ENCODE measurements around the gene FNDC3B.

Gene FNDC3B

DNA sequence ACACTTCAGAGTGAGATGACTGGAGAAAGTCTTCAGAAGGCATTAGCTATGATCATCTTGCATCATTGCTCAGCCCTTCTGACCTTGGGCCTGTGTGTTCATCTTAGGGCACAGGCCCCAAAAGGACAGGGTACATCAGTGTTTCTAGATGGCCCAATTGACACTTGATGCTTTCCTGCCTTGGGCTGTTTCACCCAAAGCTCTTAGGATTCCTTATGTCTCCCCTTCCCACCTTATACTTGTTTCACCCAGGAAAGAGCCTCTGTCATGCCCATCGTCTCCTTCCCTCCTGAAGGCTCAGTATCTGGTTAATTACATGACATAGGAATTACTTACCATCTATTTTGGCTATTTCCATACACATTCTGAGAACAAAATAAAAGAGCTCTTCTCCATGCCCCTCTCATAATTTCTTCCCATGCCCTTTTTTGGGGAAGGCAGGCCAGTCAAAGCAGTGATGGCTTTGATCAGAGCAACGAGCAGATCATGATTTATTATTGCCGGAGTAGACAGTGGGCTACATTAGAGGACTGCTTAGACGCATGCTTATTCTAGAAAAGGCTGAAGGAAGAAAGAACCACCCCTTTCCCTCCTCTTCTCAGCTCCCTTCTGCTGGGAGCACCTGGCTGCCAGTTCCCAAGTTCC is 335.9 kb downstream of the FNDC3B start:
- peaks cover under 1% of the 10 kb centered on the region; the same call in 1 of the 2 replicates for H3K79me2 ChIP-seq (ENCODE audit: low read length)
- H3K4me1 ChIP-seq (ENCODE audit: low read length) = no peaks in the 10 kb centered on the region
- H2AFZ ChIP-seq (ENCODE audit: low read length) = no peak overlapping the region
- H3K36me3 ChIP-seq (replicated peaks; ENCODE audit: insufficient read depth, low read length) = peaks cover 15% of the 10 kb centered on the region; the same call in 1 of the 2 replicates
- H3K4me2 ChIP-seq (ENCODE audit: low read depth, low read length) = no peak overlapping the region
- DNase-seq = no peak
- no peaks in the 10 kb centered on the region for H3K9me2 ChIP-seq (replicated peaks; ENCODE audit: insufficient read depth, low read length)
- no peak overlapping the region for H3K27ac ChIP-seq (ENCODE audit: low read length)
- no peak overlapping the region for H3K4me3 ChIP-seq (ENCODE audit: low read length)
- H4K20me1 ChIP-seq (ENCODE audit: insufficient read depth, low read length) = no peaks in the 10 kb centered on the region
- TF ChIP-seq EZH2phosphoT487 (IDR thresholded peaks at IDR 0.05; ENCODE audit: low read length) = no peak
- TF ChIP-seq EZH2 (optimal IDR thresholded peaks at IDR 0.05; ENCODE audit: low read depth, low read length) = no peak
- TF ChIP-seq, protein P1, sequence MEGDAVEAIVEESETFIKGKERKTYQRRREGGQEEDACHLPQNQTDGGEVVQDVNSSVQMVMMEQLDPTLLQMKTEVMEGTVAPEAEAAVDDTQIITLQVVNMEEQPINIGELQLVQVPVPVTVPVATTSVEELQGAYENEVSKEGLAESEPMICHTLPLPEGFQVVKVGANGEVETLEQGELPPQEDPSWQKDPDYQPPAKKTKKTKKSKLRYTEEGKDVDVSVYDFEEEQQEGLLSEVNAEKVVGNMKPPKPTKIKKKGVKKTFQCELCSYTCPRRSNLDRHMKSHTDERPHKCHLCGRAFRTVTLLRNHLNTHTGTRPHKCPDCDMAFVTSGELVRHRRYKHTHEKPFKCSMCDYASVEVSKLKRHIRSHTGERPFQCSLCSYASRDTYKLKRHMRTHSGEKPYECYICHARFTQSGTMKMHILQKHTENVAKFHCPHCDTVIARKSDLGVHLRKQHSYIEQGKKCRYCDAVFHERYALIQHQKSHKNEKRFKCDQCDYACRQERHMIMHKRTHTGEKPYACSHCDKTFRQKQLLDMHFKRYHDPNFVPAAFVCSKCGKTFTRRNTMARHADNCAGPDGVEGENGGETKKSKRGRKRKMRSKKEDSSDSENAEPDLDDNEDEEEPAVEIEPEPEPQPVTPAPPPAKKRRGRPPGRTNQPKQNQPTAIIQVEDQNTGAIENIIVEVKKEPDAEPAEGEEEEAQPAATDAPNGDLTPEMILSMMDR (IDR thresholded peaks at IDR 0.05; ENCODE audit: low read length) = no peak
- H3K9me3 ChIP-seq (replicated peaks; ENCODE audit: insufficient read depth, low read length) = no peaks in the 10 kb centered on the region
- no peak overlapping the region for H3K9ac ChIP-seq (ENCODE audit: low read length)
- no peaks in the 10 kb centered on the region; the same call in 1 of the 2 replicates for H3F3A ChIP-seq (ENCODE audit: insufficient read depth, low read length)
- no peaks in the 10 kb centered on the region for H3K27me3 ChIP-seq (replicated peaks; ENCODE audit: insufficient read depth, low read length)

DNA sequence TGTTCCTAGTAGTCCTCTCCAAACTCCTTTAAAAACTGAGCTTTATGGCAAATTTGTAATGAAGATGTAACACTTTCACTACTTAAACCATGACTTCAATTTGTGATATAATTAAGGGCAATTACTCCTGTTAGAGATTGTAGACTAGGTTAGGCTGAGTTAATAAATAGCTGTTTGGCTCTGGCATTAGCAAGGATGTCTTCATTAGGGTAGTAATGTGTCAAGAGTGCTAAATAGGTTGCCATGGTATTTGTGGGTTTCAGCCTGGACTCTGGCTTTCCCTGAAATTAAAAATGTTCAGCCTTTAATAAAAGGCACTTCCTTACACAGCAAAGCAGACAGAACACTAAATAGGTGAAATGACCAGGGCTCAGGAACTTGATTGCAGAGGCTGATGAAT is 337.0 kb downstream of the FNDC3B start:
- H3K27ac ChIP-seq (ENCODE audit: low read length) = no peak overlapping the region
- TF ChIP-seq, protein P1 (IDR thresholded peaks at IDR 0.05; ENCODE audit: low read length) = no peak
- no peak for TF ChIP-seq EZH2phosphoT487 (IDR thresholded peaks at IDR 0.05; ENCODE audit: low read length)
- TF ChIP-seq EZH2 (optimal IDR thresholded peaks at IDR 0.05; ENCODE audit: low read depth, low read length) = no peak
- H3K9me3 ChIP-seq (replicated peaks; ENCODE audit: insufficient read depth, low read length) = no peaks in the 10 kb centered on the region
- H3F3A ChIP-seq (ENCODE audit: insufficient read depth, low read length) = no peaks in the 10 kb centered on the region; the same call in 1 of the 2 replicates
- H3K36me3 ChIP-seq (replicated peaks; ENCODE audit: insufficient read depth, low read length) = peaks cover 24% of the 10 kb centered on the region
- no peak for DNase-seq
- H2AFZ ChIP-seq (ENCODE audit: low read length) = no peak overlapping the region
- H3K79me2 ChIP-seq (ENCODE audit: low read length) = peaks cover 6% of the 10 kb centered on the region; the same call in 1 of the 2 replicates
- H3K9me2 ChIP-seq (replicated peaks; ENCODE audit: insufficient read depth, low read length) = no peaks in the 10 kb centered on the region
- H3K9ac ChIP-seq (ENCODE audit: low read length) = no peak overlapping the region
- H3K4me2 ChIP-seq (ENCODE audit: low read depth, low read length) = no peak overlapping the region
- no peaks in the 10 kb centered on the region for H3K4me1 ChIP-seq (ENCODE audit: low read length)
- H3K27me3 ChIP-seq (replicated peaks; ENCODE audit: insufficient read depth, low read length) = no peaks in the 10 kb centered on the region
- H3K4me3 ChIP-seq (ENCODE audit: low read length) = no peak overlapping the region
- H4K20me1 ChIP-seq (ENCODE audit: insufficient read depth, low read length) = no peaks in the 10 kb centered on the region

- Histone ChIP-seq H3K4me2 (ENCODE audit: low read depth, low read length) (no peak overlapping the region), H3K4me1 (ENCODE audit: low read length) (no peaks in the 10 kb centered on the region), H3F3A (ENCODE audit: insufficient read depth, low read length) (no peaks in the 10 kb centered on the region; the same call in 1 of the 2 replicates), H3K4me3 (ENCODE audit: low read length) (no peak overlapping the region), H3K27ac (ENCODE audit: low read length) (no peak overlapping the region), H3K27me3 (replicated peaks; ENCODE audit: insufficient read depth, low read length) (no peaks in the 10 kb centered on the region), H3K79me2 (ENCODE audit: low read length) (peaks cover 6% of the 10 kb centered on the region; the same call in 1 of the 2 replicates), H2AFZ (ENCODE audit: low read length) (no peak overlapping the region), H3K9me3 (replicated peaks; ENCODE audit: insufficient read depth, low read length) (no peaks in the 10 kb centered on the region), H4K20me1 (ENCODE audit: insufficient read depth, low read length) (no peaks in the 10 kb centered on the region), H3K36me3 (replicated peaks; ENCODE audit: insufficient read depth, low read length) (peaks cover 24% of the 10 kb centered on the region), H3K9ac (ENCODE audit: low read length) (no peak overlapping the region), H3K9me2 (replicated peaks; ENCODE audit: insufficient read depth, low read length) (no peaks in the 10 kb centered on the region)
- DNase-seq = no peak
- no peak for TF ChIP-seq EZH2 (optimal IDR thresholded peaks at IDR 0.05; ENCODE audit: low read depth, low read length)
- TF ChIP-seq, protein P1 (IDR thresholded peaks at IDR 0.05; ENCODE audit: low read length) = no peak
- TF ChIP-seq EZH2phosphoT487 (IDR thresholded peaks at IDR 0.05; ENCODE audit: low read length) = no peak
Measured at GRCh38 chr3:172376881-172377280, 337.5 kb downstream of the FNDC3B start.
